Measurements from ENCODE around the gene NUP50.

The NUP50 gene, protein sequence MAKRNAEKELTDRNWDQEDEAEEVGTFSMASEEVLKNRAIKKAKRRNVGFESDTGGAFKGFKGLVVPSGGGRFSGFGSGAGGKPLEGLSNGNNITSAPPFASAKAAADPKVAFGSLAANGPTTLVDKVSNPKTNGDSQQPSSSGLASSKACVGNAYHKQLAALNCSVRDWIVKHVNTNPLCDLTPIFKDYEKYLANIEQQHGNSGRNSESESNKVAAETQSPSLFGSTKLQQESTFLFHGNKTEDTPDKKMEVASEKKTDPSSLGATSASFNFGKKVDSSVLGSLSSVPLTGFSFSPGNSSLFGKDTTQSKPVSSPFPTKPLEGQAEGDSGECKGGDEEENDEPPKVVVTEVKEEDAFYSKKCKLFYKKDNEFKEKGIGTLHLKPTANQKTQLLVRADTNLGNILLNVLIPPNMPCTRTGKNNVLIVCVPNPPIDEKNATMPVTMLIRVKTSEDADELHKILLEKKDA

DNA sequence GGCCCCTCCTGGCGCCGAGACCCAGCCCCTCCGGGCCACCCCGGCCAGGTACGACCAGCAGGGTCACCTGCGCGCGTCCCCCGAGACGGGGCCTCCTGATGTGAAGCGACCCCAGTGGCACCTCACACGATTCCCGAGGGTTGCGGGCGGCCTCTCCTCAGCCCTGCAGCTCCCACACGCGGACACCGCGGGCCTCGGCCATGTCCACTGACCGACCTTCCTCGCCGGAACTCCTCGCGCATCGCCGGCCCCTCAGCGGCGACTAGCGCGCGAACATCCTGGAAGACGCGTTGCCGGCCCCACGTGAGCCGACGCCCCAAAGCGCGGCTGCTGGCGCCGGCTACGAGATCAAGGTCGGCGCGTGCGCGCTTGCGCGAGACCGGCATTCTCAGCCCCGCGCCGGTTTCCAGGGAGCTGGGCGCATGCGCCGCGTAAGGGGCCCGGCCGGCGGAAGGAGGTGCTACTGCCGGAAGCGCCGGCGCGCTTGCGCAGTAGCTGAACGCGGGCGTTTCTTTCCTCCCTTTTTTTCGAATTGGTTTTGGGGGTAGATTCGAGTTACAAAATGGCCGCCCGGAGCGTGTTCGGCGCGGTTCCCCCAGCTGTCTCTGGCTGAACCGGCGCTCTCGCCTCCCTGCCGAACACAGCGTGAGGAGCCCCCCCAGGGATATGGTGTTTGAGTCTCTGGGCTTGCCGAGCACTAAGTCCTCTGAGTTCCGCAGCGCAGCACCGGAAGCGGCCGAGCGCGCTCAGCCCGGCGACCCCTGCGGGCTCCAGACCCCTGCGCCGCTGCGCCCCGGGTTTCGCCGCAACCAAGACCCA is at the start of gene NUP50:
Gene NUP50 (plus strand): TSS at position 475 of the 819 bp plus-strand sequence. CDS start 4,253 bp downstream, outside the sequence.
- peak; percentile 89 for DNase-seq

DNA sequence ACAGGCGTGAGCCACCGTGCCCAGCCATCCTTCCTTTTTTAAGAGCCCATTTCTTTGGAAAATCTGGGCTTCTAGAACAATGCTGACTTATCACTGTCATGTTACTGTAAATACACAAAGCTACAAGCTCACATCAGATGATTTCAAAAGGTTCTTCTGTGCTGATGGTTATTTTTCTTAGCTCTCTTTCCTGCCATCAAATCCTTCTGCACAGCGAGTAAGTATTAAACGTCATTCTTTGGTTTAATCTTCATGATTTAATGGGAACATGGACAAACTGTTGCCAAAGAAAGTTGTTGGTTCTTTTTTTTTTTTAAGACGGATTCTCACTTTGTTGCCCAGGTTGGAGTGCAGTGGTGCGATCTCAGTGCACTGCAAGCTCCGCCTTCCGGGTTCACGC is 43.3 kb upstream of the NUP50 start:
- DNase-seq = no peak

DNA sequence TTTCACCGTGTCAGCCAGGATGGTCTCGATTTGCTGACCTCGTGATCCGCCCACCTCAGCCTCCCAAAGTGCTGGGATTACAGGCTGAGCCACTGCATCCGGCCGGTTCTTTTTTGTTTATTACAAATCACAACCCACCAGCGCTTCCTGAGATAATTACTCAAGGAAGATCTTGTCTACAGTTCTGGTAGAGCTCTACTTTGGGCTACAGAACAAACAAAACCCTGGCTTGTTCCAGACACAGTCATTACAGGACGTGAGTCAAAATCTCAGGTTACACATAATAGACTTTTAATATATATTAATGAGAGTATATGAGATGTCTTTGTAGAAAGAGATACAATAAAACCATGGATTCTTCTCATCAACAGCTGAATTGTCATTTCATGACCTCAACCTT is 42.8 kb upstream of the NUP50 start:
- DNase-seq = no peak

DNA sequence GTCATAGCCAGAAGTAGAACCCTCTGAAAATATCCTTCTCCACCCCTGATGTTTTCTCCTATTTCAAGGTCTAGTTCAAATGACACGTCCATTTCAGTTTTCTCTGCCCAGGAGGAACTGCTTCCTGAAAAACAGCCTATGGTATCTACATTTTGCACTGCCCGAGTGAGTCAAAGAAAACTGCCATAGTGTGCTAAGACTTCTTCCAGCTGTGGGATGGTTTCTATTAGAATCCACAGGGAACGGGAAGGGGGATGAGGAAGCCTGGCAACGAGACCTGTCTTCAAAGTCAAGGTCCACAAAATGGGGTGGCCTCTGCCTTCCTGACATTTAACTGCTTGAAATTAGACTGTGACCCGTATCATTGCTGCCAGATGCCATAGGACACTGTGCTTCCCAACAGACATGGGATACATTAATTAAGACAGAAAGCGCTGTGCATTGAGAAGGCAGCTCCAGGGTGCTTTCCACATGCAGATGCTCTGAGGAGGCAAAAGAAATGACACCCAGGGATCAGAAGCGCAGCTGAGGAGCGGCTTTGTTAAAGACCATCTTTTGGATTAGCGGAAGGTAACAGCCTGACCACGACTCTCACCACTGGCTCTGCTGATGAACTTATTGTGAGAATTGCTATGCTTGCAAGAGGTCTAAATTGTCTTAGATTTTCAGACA is 39.4 kb upstream of the NUP50 start:
- DNase-seq = no peak

DNA sequence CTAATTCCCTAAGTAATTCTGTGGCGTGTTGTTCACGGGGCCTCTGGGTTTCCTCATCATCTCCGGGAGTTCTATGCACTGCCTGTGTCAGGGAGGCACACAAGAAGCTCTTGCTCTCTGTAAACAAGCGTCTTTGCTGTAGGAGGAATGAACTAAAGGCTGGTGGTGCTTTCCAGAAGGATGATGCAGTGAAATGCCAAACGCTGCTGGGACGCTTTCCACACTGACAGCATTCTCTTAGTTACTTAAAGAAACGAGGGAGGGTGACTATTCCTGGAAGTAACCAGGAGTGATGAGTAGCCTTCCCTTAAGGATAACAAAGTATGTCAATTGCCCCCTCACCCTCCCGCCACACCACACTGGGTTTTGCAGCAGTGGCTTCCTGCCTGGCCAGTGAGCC is 38.5 kb upstream of the NUP50 start:
- no peak for DNase-seq

DNA sequence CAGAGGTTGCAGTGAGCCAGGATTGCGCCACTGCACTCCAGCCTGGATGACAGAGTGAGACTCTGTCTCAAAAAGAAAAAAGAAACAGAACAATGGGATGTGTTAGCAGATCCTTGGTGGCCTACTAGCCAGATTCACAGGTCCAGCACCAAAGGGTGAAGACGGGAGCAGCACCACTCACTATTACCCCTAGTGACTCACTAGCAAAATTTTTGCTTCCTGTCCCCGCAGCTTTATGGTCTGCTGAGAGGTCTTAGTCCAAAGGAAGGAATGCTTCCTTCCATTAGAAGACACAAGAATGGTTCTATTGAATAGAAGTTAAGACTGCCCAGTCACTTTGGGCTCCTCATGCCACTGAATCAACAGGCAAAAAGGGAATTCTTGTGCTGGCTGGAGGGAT is 35.9 kb upstream of the NUP50 start:
- no peak for DNase-seq

DNA sequence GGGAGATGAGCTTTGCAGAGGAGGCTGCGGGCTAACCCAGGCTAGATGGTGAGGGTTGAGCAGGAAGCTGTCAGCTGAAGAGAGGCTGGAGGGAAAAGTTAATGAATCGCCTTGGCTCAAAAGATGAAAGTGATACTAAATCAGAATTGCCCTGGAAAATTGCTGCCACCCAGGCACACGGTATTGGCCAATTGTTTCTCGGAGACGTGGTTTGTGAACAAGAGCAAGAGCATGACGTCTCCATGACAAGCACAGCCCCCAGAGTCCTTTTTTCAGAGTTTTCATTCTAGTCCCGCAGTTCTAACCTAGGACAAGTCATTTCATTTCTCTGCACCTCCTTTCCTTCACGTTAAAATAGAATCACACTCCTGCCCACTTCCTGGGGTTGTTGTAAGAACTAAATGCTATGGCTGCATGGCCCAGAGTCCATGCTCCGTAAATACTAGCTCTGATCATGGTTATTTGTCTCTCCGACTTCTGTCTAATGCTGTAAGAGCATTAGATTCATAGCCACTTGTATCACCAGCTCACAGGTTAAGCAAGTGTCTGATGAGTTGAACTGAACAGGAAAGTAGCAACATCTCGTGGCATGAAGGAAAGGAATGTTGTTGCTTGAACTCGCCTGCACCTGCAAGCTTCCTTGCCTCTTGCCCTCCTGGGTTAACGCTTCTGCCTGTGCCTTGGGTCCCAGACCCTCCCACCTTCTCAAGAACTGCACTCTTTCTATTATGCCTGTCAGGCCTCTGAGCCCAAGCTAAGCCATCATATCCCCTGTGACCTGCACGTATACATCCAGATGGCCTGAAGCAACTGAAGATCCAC is 33.8 kb upstream of the NUP50 start:
- no peak for DNase-seq

DNA sequence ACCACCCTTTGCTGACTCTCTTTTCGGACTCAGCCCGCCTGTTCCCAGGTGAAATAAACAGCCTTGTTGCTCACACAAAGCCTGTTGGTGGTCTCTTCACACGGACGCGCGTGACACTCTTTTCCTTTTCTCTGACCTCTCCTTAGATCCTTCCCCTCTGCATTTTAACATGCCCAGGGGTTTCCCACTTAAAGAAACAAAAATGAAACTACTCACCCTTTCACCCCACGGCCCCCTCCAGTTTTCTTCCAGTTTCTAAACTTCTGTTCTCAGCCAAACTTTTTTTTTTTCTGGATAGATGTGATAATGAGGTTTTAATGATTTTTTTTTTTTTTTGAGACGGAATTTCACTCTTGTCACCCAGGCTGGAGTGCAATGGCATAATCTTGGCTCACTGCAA is 32.8 kb upstream of the NUP50 start:
- DNase-seq = no peak

DNA sequence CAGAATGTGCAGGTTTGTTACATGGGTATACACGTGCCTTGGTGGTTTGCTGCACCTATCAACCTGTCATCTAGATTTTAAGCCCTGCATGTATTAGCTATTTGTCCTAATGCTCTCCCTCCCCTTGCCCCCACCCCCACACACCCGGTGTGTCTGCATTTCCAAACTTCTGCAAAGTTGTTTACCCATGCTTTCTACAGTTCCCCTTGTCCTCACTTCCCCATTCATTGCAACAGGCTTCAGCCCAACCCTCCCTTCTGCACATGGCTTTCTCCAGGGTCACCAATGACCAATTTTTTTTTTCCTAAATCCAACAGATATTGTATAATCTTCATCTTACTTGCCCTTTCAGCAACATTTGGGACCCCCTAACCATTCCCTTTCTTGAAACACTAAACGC is 32.0 kb upstream of the NUP50 start:
- no peak for DNase-seq

DNA sequence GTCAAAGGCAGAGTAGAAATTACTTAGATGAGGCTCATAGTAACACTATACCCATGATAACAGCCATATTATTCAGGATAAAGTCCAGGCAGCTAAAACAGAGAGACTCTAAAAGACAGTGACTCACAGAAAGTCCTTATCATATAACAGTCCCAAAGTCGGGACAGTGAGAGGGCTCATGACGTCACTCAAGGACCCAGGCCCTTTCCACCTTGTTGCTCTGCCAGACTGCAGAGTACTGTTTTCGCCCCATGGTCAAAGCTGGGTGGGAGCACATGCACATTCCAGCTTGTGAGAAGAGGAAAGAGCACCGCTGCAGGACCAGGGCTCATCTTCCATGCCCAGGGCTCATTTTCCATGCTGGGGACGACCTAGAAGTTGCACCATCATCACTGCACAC is 29.4 kb upstream of the NUP50 start:
- no peak for DNase-seq

DNA sequence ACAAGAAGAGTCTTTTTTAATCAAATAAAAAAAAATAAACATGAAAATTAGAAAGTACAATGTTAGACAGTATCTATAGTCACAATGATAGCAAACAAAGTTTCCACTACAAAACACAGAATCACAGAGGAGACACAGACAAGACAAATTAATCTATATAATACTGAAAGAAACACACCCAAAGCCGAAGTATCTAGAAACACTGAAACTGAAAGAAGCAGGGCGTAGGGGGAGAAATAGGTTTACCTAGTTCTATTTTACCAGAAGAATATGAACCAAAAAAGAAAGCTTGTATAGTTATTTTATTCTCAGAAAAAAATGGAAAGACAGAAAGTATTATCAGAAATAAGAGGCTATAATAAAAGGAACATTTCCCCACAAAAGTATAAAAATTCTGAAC is 27.1 kb upstream of the NUP50 start:
- DNase-seq = no peak

DNA sequence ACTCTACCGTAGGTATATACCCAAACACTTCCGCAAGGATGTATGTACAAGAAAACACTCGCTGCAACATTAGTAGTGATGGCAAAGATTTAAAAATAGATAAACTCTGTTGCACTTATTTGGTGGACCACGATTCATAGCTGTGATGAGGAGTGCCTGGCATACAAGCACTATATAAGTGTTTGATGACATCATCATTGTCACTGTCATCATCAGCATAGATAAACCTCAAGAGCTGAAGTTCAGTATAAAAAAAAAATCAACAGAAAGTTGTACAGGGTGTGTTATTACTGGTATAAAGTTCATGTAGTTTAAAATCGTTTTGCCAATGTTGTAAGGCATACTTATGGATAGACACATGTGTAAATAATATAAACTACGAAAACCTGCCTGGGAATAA is 24.0 kb upstream of the NUP50 start:
- no peak for DNase-seq

DNA sequence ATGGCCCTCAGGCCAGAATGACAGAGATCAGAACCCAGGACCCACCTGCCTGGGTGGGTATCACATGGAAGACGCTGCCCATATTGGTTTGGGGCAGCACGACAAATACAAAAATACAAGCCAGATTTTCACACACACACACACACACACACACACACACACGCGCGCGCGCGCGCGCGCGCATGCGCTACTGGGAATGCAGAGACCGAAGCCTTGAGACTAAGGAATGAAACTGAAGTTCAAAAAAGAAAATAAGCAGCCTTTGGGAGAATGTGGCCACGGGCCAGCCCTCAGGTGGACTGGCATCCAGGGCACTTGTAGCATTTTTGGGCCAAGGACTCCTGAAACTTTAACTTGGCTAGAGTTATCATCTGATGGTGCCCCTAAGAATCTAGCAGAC is 21.3 kb upstream of the NUP50 start:
- DNase-seq = no peak

DNA sequence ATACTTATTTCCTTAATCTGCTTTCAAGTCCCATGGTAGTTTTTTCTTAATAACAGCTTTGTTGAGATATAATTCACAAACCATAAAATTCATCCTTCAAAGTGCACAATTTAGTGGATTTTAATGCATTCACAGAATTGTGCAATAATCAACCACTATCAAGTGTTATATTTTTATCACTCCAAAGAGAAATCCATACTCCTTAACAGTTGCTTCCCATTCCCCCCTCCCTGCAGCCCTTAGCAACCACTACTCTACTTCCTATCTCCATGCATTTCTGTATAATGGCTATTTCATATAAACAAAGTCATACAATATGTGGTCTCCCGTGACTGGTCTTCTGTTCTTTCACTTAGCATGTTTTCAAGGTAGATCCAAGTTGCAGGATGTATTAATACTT is 18.8 kb upstream of the NUP50 start:
- DNase-seq = no peak

DNA sequence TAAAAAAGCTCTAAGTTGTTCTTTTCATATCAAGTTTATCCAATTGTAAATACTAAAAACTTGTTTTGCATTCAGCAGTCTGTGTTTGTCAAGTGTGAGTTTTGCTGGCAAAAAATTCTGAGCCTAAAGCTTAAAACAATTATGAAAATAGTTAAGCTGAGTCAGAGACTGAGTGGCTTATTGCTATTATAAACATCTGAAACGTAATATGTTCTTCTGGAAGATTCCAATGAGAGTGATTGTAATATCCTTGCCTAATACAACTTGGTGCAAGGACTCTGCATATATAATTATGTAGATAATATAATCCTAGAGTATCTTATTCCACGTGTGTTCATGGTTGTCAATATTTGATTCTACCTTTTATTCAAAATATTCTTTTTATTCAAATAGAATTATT is 14.1 kb upstream of the NUP50 start:
- DNase-seq = no peak

DNA sequence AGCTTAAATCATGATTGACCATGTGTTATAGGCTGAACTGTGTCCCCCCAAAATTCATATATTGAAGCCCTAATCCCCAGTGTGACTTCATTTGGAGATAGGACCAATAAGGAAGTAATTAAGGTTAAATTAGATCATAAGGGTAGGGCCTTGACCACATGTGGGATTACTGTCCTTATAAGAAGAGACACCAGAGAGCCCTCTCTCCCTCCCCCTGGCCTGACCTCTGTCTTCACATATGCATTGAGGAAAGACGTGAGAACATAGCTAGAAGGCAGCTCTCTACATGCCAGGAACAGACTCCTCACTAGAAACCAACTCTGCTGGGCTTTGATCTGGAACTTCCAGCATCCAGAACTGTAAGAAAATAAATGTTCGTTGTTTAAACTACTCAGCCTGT is 13.6 kb upstream of the NUP50 start:
- no peak for DNase-seq

DNA sequence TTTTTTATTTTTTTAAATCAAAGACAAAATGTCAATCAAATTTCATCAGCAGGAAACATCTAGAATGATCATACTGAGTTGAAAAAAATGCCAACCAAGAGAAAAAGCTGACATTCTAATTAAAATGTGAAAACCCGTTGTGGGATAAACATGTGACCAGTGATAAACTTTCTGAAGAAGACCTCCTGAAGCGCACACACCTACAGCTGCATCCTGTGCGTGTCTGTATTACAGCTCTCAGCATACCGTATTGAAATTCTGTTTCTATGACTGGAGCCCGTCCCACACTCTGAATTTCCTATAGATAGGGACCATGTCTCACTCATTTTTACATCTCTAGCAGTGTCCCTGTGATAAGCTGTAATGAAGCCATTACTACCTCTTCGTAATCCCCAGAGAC is 12.2 kb upstream of the NUP50 start:
- DNase-seq = no peak

DNA sequence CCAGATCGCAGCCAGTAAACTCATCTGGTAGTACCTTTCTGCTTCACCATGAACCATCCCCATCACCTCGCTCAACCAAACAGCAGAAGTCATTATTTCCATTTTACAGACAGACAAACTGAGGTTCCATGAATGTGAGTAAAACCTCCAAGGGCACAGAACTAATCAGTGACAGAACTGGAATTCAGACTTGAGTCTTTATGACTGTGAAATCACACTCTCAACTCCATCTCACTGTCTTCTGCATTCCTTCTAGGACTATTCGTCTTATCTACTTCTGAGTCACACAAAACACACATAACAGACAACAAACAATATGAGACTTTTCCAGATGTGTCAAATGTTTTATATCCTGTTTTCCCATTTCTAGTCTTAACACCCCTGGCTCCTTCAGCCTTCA is 9.3 kb upstream of the NUP50 start:
- DNase-seq = no peak

DNA sequence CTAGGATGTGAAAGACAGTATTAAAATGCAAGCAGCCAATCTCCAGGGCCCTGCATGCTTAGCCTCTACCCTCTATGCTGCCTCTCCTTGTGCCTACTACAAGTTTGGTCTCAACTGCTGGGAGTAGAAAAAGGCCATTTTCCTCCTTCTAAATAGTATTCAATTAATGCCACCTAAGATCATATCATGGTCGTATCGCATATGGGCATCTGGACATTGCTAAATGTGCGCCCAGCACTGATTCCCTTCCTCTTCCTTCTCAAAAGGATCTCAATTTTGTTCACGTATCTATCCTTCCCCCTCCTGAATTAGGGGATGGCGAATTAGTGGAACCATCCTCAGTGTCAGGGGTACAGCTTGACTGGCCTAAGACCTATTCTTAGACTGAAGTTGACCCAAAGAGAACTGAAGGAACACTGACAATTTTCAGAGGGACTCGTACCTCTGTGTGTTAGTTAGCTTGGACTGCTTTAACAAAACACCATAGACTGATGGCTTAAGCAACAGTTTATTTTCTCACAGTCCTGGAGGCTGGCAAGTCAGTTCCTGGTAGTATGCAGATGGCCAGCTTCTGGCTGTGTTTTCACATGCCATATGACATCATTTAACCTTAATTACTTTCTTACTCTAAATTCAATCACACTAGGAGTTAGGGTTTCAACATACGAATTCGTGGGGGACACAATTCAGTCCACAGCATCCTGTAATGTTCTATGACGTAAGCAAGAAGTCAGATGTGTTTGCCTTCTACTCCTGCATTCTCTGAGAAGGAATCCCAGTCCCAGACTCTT is 8.5 kb upstream of the NUP50 start:
- no peak for DNase-seq

DNA sequence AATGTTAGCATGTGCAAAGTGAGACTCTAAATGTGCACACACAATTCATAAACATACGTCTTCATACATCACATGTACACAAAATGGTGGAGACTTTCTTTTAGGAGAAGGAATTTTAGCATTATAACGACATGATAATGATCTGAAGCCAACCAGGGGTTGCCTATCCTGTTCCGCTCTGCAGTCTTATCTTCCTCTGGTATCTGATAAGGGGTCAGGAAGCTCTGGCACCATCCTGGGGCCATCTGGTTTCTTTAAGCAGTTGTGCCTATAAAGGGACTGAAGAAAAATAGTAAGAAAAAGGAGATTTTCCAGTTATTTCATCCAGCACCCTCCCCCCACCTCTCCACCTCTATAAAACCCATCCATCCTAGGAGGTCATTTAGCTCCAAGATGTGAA is 5.8 kb upstream of the NUP50 start:
- DNase-seq = no peak

DNA sequence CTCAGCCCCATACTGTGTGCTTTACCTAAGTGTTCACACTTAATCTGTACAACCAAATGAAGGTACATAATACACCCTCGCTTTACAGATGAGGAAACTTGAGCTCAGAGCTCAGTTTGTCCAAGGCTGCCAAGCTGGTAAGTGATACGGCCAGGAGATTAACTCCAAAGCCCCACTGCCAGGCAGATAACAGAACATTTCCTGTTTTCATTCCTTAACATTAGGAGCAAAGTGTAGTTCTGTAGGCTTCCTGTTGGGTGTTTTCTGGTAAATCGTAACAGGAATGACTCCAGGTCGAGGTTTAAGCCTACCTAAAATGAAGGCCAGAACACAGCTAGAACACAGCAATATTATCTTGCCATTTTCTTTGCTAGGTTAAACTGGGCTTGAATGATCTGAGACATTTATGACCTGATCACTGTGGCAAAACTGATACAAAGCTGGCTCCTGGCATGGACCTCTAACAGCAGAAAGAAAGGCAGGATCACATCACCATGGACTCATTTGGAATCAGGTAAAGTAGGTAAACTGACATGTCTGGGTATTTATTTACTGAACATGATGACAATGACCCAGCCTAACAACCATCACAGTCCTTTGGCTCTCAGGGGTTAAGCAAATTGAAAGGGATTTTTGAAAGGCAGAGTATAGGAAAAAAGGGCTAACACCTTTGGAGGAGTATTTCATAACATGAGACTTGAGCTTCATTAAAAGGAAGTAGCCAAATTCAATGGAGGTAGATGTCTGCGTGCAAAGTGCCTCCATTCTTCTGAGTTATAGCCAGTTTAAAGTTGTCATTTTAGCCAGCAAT is 3.9 kb upstream of the NUP50 start:
- no peak for DNase-seq

Data from KG1 (cell line).